ENCODE data around the gene FAM90A26.
"Not testable (repeated sequence)": the region's sequence is repeated elsewhere in the genome, so short reads cannot be mapped to it uniquely, and the experiment has no call there.

GRCh38 chr4:9148611-9149409, 21.4 kb upstream of the FAM90A26 start:
- TF ChIP-seq CTCF (IDR thresholded peaks at IDR 0.05 in 2 of 3, conservative IDR thresholded peaks at IDR 0.05 in 1 of 3; ENCODE audit: control insufficient read depth in 2 of 3, extremely low read depth in 1 of 3, insufficient read depth in 1 of 3, low read depth in 3 of 3, low read length in 3 of 3); SREBF2 (IDR thresholded peaks at IDR 0.05; ENCODE audit: low read length); ZNF274 (IDR thresholded peaks at IDR 0.05; ENCODE audit: insufficient read depth, insufficient read length); YY1 (IDR thresholded peaks at IDR 0.05; ENCODE audit: low read depth, low read length); CEBPZ (IDR thresholded peaks at IDR 0.05; ENCODE audit: low read depth, low read length); ASH2L (IDR thresholded peaks at IDR 0.05; ENCODE audit: borderline replicate concordance, low read depth); POLR2AphosphoS5 (IDR thresholded peaks at IDR 0.05; ENCODE audit: low read length); MTA3 (IDR thresholded peaks at IDR 0.05; ENCODE audit: borderline replicate concordance, low read length); BHLHE40 (IDR thresholded peaks at IDR 0.05; ENCODE audit: borderline replicate concordance in 1 of 2, low read depth in 2 of 2, low read length in 1 of 2); MAX (IDR thresholded peaks at IDR 0.05; ENCODE audit: low read depth, low read length); JUND (IDR thresholded peaks at IDR 0.05; ENCODE audit: low read depth, low read length): not testable (repeated sequence)
